ENCODE data around the gene PTGDR2.

DNA sequence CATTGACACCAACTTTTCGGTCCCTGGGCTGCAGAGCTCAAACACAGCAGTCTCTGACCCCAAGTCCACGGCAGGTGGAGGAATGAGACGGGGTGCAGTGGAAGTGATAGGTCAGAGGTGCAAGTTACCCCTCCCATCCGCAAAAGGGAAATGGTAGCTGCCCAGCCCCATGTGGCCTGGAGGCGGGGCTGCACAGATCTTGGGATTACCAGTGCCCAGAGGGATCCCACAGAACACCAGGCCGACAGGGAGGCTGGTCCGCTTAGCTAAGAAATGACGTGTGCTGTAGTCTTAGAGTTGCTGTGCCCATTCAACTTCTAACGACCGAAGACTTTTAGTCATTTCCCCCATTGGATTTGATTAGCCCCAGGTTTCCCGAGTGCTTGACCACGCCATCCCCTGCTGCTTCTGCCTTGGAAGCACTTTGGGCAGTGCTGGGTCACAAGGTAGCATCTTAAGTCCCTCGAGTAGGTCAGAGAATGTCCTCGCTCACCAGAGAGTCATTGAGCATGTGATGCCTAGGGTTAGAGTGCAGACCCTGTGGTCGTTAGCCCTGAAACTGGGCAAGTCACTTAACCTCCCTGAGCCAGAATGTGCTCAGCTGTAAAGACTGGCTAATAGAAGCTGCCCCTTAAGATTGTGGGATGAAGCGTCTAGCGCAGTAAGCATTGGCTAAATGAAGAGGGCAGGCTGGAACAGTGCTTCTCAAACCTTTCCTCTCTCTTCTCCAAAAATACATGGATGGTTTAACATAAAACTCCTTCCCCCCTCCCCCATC lies 4.2 kb downstream of the PTGDR2 start:
- TF ChIP-seq POLR2A (IDR thresholded peaks at IDR 0.05) (no peak), POLR2AphosphoS5 (IDR thresholded peaks at IDR 0.05) (no peak)
- TF ChIP-seq, protein P1, sequence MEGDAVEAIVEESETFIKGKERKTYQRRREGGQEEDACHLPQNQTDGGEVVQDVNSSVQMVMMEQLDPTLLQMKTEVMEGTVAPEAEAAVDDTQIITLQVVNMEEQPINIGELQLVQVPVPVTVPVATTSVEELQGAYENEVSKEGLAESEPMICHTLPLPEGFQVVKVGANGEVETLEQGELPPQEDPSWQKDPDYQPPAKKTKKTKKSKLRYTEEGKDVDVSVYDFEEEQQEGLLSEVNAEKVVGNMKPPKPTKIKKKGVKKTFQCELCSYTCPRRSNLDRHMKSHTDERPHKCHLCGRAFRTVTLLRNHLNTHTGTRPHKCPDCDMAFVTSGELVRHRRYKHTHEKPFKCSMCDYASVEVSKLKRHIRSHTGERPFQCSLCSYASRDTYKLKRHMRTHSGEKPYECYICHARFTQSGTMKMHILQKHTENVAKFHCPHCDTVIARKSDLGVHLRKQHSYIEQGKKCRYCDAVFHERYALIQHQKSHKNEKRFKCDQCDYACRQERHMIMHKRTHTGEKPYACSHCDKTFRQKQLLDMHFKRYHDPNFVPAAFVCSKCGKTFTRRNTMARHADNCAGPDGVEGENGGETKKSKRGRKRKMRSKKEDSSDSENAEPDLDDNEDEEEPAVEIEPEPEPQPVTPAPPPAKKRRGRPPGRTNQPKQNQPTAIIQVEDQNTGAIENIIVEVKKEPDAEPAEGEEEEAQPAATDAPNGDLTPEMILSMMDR (IDR thresholded peaks at IDR 0.05), result no peak

Data from breast epithelium (tissue), 3 donors.